Right forelimb (tissue), 1 donor: ENCODE measurements around the gene TXNDC5.
"Not testable (repeated sequence)": the region's sequence is repeated elsewhere in the genome, so short reads cannot be mapped to it uniquely, and the experiment has no call there.

ENCODE experiments used
- DNase-seq: peaks from one replicate; pipeline ENCODE4 v3.0.0-alpha.2; 2018

TXNDC5 gene

GRCh38 chr6:7912736-7913517 lies 2.3 kb upstream of the TXNDC5 start:
- DNase-seq = no peak

GRCh38 chr6:7912024-7912423 lies 1.4 kb upstream of the TXNDC5 start:
- no peak for DNase-seq

- DNase-seq = no peak
Measured at GRCh38 chr6:7911345-7911725, 747 bp upstream of the TXNDC5 start.

GRCh38 chr6:7910298-7910653 lies 312 bp downstream of the TXNDC5 start:
- DNase-seq = no peak

- DNase-seq = peak; percentile 76
Measured at GRCh38 chr6:7909323-7910276, 988 bp downstream of the TXNDC5 start.

GRCh38 chr6:7907159-7907558 lies 3.4 kb downstream of the TXNDC5 start:
- peak; percentile 12 for DNase-seq

- DNase-seq = peak; percentile 1
Measured at GRCh38 chr6:7906741-7907140, 3.8 kb downstream of the TXNDC5 start.

- no peak for DNase-seq
Measured at GRCh38 chr6:7905416-7905815, 5.2 kb downstream of the TXNDC5 start.

- DNase-seq = no peak
Measured at GRCh38 chr6:7904654-7905319, 5.8 kb downstream of the TXNDC5 start.

- DNase-seq = no peak
Measured at GRCh38 chr6:7903673-7904072, 6.9 kb downstream of the TXNDC5 start.

- DNase-seq = no peak
Measured at GRCh38 chr6:7902867-7903266, 7.7 kb downstream of the TXNDC5 start.

GRCh38 chr6:7902221-7902620 lies 8.4 kb downstream of the TXNDC5 start:
- DNase-seq = no peak

- DNase-seq = no peak
Measured at GRCh38 chr6:7901780-7902179, 8.8 kb downstream of the TXNDC5 start.

GRCh38 chr6:7901056-7901455 lies 9.5 kb downstream of the TXNDC5 start:
- no peak for DNase-seq

GRCh38 chr6:7900621-7901020 lies 10.0 kb downstream of the TXNDC5 start:
- DNase-seq = no peak

GRCh38 chr6:7899889-7900213 lies 10.7 kb downstream of the TXNDC5 start:
- DNase-seq = no peak

GRCh38 chr6:7899101-7899888 lies 11.3 kb downstream of the TXNDC5 start:
- DNase-seq = no peak

- not testable (repeated sequence) for DNase-seq
Measured at GRCh38 chr6:7898193-7898586, 12.4 kb downstream of the TXNDC5 start.

- no peak for DNase-seq
Measured at GRCh38 chr6:7897461-7898192, 13.0 kb downstream of the TXNDC5 start.

- DNase-seq = no peak
Measured at GRCh38 chr6:7896465-7896987, 14.1 kb downstream of the TXNDC5 start.

GRCh38 chr6:7895125-7895423 lies 15.5 kb downstream of the TXNDC5 start:
- no peak for DNase-seq
